ENCODE measurements around the gene KAT2B. TPM values are rescaled to one million over a fixed set of nuclear protein-coding genes. Genes with fewer than 3 reads are reported as not detected.

KAT2B gene
- total and polyA plus RNA-seq, 2 of the 8 experiments (the other 6 are each of a cell fraction or from before 2014, with no cell fraction given), result 0.24 to 0.91 TPM

GRCh38 chr3:20123131-20123652 lies 82.9 kb downstream of the KAT2B start (continued):
- no peak for TF ChIP-seq RFX5 (IDR thresholded peaks at IDR 0.05; ENCODE audit: borderline replicate concordance, low read depth, low read length)
